HepG2 (cell line): ENCODE data around the gene RHO. TPM values are rescaled to one million over a fixed set of nuclear protein-coding genes. Genes with fewer than 3 reads are reported as not detected.

ENCODE experiments used
- ATAC-seq: fragments of 200-7000 bp; cut with Tn5 transposase; 3 replicates; pipeline ENCODE4 v1.9.1; 2020; ENCODE audit warnings: mild to moderate bottlenecking, moderate library complexity
- BruUV-seq: library from RNA; stranded (reverse); fragments of 400-500 nt; replicated peaks from 2 replicates; lab custom pipeline; 2021; lab: Mats Ljungman, UMichigan
- CTCF ChIA-PET: fragments of 300-600 bp; formaldehyde crosslinking; extraction: SDS; loops from one replicate; lab custom pipeline; 2021; ENCODE audit warnings: low total read pairs, inconsistent platforms, low intra/inter-chr PET ratio; lab: Yijun Ruan, JAX
- POLR2A ChIA-PET: fragments of 350-600 bp; sonication (Branson Sonifier 250); formaldehyde crosslinking; loops from one replicate; lab custom pipeline; 2020; ENCODE audit warnings: antibody characterized with exemption, inconsistent platforms; lab: Yijun Ruan, JAX
- DNase-seq: peaks from one replicate; pipeline ENCODE4 v3.0.0-alpha.2; 2015; ENCODE audit warnings: low spot score
- FAIRE-seq: peaks from 3 replicates; lab custom pipeline; 2011; peaks lifted over from hg19 to GRCh38; lab: Jason Lieb, UNC
- H2AFZ ChIP-seq: one replicate; pipeline ENCODE4 v1.6.1; 2011; ENCODE audit warnings: low read length, inconsistent platforms
- H3K27ac ChIP-seq: fragments of 300-600 bp; 3 replicates; pipeline ENCODE4 v1.8.0; 2011; ENCODE audit warnings: mixed run types, mild to moderate bottlenecking, mixed read lengths, low read length, inconsistent platforms; ENCODE audit not compliant: insufficient read depth; ENCODE audit errors: extremely low read length
- H3K27me3 ChIP-seq, 2 experiments: fragments of 200-600 bp in 1 of 2; 2 replicates in 1 of 2; 3 replicates in 1 of 2; pipeline versions ENCODE4 v1.6.0 to v1.8.0; 2011; ENCODE audit warnings: low read length in 2 of 2, mild to moderate bottlenecking in 2 of 2, moderate library complexity in 2 of 2, inconsistent platforms in 1 of 2; ENCODE audit not compliant: insufficient read depth in 2 of 2, control insufficient read depth in 1 of 2
- H3K36me3 ChIP-seq, 2 experiments: fragments of 200-600 bp in 1 of 2; replicated peaks in 1 of 2; 2 replicates in 1 of 2; 3 replicates in 1 of 2; pipeline versions ENCODE4 v1.5.1 to v1.8.0; 2011; ENCODE audit warnings: low read length in 2 of 2, inconsistent platforms in 1 of 2; ENCODE audit not compliant: insufficient read depth in 2 of 2, control insufficient read depth in 1 of 2
- H3K4me1 ChIP-seq: 2 replicates; pipeline ENCODE4 v1.5.1; 2012; ENCODE audit warnings: low read length, inconsistent platforms; ENCODE audit not compliant: insufficient read depth
- H3K4me2 ChIP-seq: 2 replicates; pipeline ENCODE4 v1.6.0; 2011; ENCODE audit warnings: low read depth, low read length, inconsistent platforms
- H3K4me3 ChIP-seq, 3 experiments: fragments of 200-600 bp in 1 of 3; sonication (generic), shearing (Covaris generic) in 1 of 3; replicated peaks in 1 of 3; 2 replicates each; pipeline ENCODE4 v1.5.1; 2011 to 2016; ENCODE audit warnings: low read length in 3 of 3, inconsistent platforms in 2 of 3, low read depth in 2 of 3, mild to moderate bottlenecking in 2 of 3, control low read depth in 1 of 3, mixed read lengths in 1 of 3; ENCODE audit not compliant: insufficient read depth in 1 of 3
- H3K79me2 ChIP-seq: one replicate; pipeline ENCODE4 v1.6.1; 2011; ENCODE audit warnings: low read length, inconsistent platforms; ENCODE audit not compliant: insufficient read depth
- H3K9ac ChIP-seq: 2 replicates; pipeline ENCODE4 v1.6.0; 2011; ENCODE audit warnings: mild to moderate bottlenecking, low read depth, low read length, inconsistent platforms; ENCODE audit not compliant: insufficient read depth
- H3K9me3 ChIP-seq: 2 replicates; pipeline ENCODE4 v1.5.1; 2012; ENCODE audit warnings: mild to moderate bottlenecking, low read length
- H4K20me1 ChIP-seq: 2 replicates; pipeline ENCODE4 v1.6.0; 2011; ENCODE audit warnings: inconsistent platforms, mild to moderate bottlenecking, low read length, moderate library complexity; ENCODE audit not compliant: insufficient read depth
- AKNA ChIP-seq: sonication (generic); formaldehyde crosslinking; IDR thresholded peaks from 2 replicates; pipeline ENCODE4 v1.4.0; 2020; ENCODE audit warnings: missing genetic modification reagents, borderline replicate concordance
- DBP ChIP-seq: sonication (generic); formaldehyde crosslinking; IDR thresholded peaks from 2 replicates; pipeline ENCODE4 v1.4.0; 2020; ENCODE audit warnings: missing genetic modification reagents; ENCODE audit errors: not compliant biosample characterization
- POGK ChIP-seq: sonication (generic); formaldehyde crosslinking; conservative IDR thresholded peaks from 2 replicates; pipeline ENCODE4 v1.8.0; 2022; ENCODE audit warnings: mild to moderate bottlenecking, moderate library complexity, missing genetic modification reagents
- THRA ChIP-seq: sonication (generic); formaldehyde crosslinking; IDR thresholded peaks from 2 replicates; pipeline ENCODE4 v1.4.0; 2020; ENCODE audit warnings: missing genetic modification reagents, borderline replicate concordance
- ZHX2 ChIP-seq, 2 experiments: sonication (generic) in 1 of 2; formaldehyde crosslinking in 1 of 2; IDR thresholded peaks; 2 replicates each; pipeline versions ENCODE4 v1.6.1 to v1.9.0; 2014 to 2022; ENCODE audit warnings: antibody characterized with exemption in 1 of 2, borderline replicate concordance in 1 of 2, inconsistent platforms in 1 of 2, low read depth in 1 of 2, missing genetic modification reagents in 1 of 2
- ZNF3 ChIP-seq: IDR thresholded peaks from 2 replicates; pipeline ENCODE4 v1.7.0; 2017; ENCODE audit warnings: inconsistent platforms
- ZNF768 ChIP-seq: sonication (generic); formaldehyde crosslinking; IDR thresholded peaks from 2 replicates; pipeline ENCODE4 v1.4.0; 2020; ENCODE audit warnings: missing genetic modification reagents
- WGBS: methylation state at CpG from one replicate; pipeline ENCODE4 v1.1.6; 2017; ENCODE audit warnings: low lambda C conversion rate; 5-methylcytosine and 5-hydroxymethylcytosine counted together
- in situ Hi-C: cut with HindIII; loops from 2 replicates; pipeline ENCODE4 v1.10.0; 2017; ENCODE audit warnings: low pct_unique_long_range_greater_than_20kb; ENCODE audit not compliant: extremely low pct_ligation_motif_present
- intact Hi-C: fragments of 100-400 bp; cut with micrococcal nuclease; formaldehyde crosslinking; loops from one replicate; pipeline ENCODE4 v1.10.0; 2022; ENCODE audit not compliant: unreplicated experiment
- polyA plus RNA-seq, 8 experiments: library from polyadenylated mRNA; depleted of rRNA in 3 of 8; stranded (reverse) in 7 of 8; unstranded in 1 of 8; fragments of >200 nt; fragmentation: Illumina TruSeq in 4 of 8; extraction: Trizol in 4 of 8; gene quantifications; 2 replicates each; pipeline versions ENCODE4 v1.2.1 to v1.2.3, GENCODE V29; 2011 to 2016; ENCODE audit warnings: low read depth in 4 of 8, missing spikeins in 1 of 8, mixed read lengths in 1 of 8; ENCODE audit not compliant: insufficient read depth in 1 of 8
- total RNA-seq, 5 experiments: library from RNA; depleted of rRNA; stranded (reverse); fragments of >200 nt; fragmentation: Illumina TruSeq; extraction: Trizol; gene quantifications; 2 replicates each; pipeline ENCODE4 v1.2.3, GENCODE V29; 2016; ENCODE audit warnings: low read depth in 1 of 5

RHO gene
- total and polyA plus RNA-seq, 2 of the 13 experiments (the other 11 are each of a cell fraction or from before 2014, with no cell fraction given), result not detected

- Histone ChIP-seq H3K27me3 (no peaks in the 10 kb centered on the region), H2AFZ (no peak overlapping the region), H3K36me3 (peaks cover 3 to 6% of the 10 kb centered on the region in 2 experiments; a peak in 3 of 5 replicates), H3K4me3 (no peak overlapping the region), H3K9ac (no peak overlapping the region), H3K4me2 (no peak overlapping the region), H3K9me3 (no peaks in the 10 kb centered on the region), H3K27ac (no peak overlapping the region), H3K4me1 (peaks cover 42% of the 10 kb centered on the region), H4K20me1 (no peaks in the 10 kb centered on the region), H3K79me2 (no peaks in the 10 kb centered on the region)
- intact Hi-C loops (loop anchor here (10.0 kb wide), 1 partner anchor 58 kb away; no protein-coding TSS in a partner anchor), in situ Hi-C loops (loop anchor here (5.0 kb wide), 1 partner anchor 61 kb away; no protein-coding TSS in a partner anchor)
- CTCF ChIA-PET, result no interaction called here
- no TSS peak for BruUV-seq
- peak; percentile 4; the same call in 1 of the 3 replicates for ATAC-seq
- DNase-seq, result no peak
- POLR2A ChIA-PET, result interaction anchor here (1.6 to 2.2 kb wide), 2 partner anchors 14 to 18 kb away, joined by 3 to 11 read pairs; no protein-coding TSS in a partner anchor
- no peak for FAIRE-seq
- WGBS, result 100% methylated on average over 1 of the region's 6 CpGs
- TF ChIP-seq ZNF768 (CRISPR knock-in tag) (no peak), DBP (CRISPR knock-in tag) (no peak), ZNF3 (CRISPR knock-in tag) (no peak), ZHX2 (IDR thresholded peaks at IDR 0.05; ENCODE audit: low read depth) (no peak), ZHX2 (CRISPR knock-in tag; IDR thresholded peaks at IDR 0.05; ENCODE audit: borderline replicate concordance) (no peak), THRA (no peak), AKNA (CRISPR knock-in tag) (no peak), POGK (CRISPR knock-in tag) (no peak)
These were observed 24.7 kb downstream of the RHO start for GRCh38 chr3:129553171-129553570.
